Activated CD8-positive, alpha-beta memory T cell treated with anti-CD3 and anti-CD28 coated beads, Interleukin-2, amount 10 ng/mL, durations not matched to agents 7 days and 5 days (primary cell): ENCODE data around the gene ZNF331. TPM values are rescaled to one million over a fixed set of nuclear protein-coding genes. Genes with fewer than 3 reads are reported as not detected.
"Not testable (repeated sequence)": the region's sequence is repeated elsewhere in the genome, so short reads cannot be mapped to it uniquely, and the experiment has no call there.

ENCODE experiments used
- ATAC-seq: fragments of 150-1000 bp; cut with Tn5 transposase; one replicate; pipeline ENCODE4 v1.10.0; 2021; ENCODE audit warnings: moderate library complexity
- CTCF ChIA-PET: fragments of 350-600 bp; sonication (Branson Sonifier 250); formaldehyde crosslinking; loops from one replicate; lab custom pipeline; 2021; ENCODE audit warnings: antibody characterized with exemption; lab: Charles Lee
- DNase-seq: peaks from one replicate; pipeline ENCODE4 v3.0.0-alpha.2; 2020
- H3K27ac Mint-ChIP-seq: one replicate; pipeline ENCODE4 v1.8.0; 2021; ENCODE audit warnings: mild to moderate bottlenecking, mixed read lengths
- H3K27me3 Mint-ChIP-seq: one replicate; pipeline ENCODE4 v1.8.0; 2021; ENCODE audit warnings: mixed read lengths
- H3K36me3 Mint-ChIP-seq: one replicate; pipeline ENCODE4 v1.8.0; 2021; ENCODE audit warnings: mild to moderate bottlenecking, mixed read lengths
- H3K4me1 Mint-ChIP-seq: one replicate; pipeline ENCODE4 v1.8.0; 2021; ENCODE audit warnings: mixed read lengths
- H3K4me3 Mint-ChIP-seq: one replicate; pipeline ENCODE4 v1.8.0; 2021; ENCODE audit warnings: mild to moderate bottlenecking, moderate library complexity, mixed read lengths
- H3K9me3 Mint-ChIP-seq: one replicate; pipeline ENCODE4 v1.8.0; 2022; ENCODE audit warnings: low read depth, mixed read lengths
- total RNA-seq, 2 experiments: library from RNA; stranded (reverse); gene quantifications; one replicate each; pipeline ENCODE4 v1.2.3, GENCODE V29; 2021

Gene ZNF331
- 10 to 100 TPM; 16.6 to 26.5 TPM for total RNA-seq

DNA sequence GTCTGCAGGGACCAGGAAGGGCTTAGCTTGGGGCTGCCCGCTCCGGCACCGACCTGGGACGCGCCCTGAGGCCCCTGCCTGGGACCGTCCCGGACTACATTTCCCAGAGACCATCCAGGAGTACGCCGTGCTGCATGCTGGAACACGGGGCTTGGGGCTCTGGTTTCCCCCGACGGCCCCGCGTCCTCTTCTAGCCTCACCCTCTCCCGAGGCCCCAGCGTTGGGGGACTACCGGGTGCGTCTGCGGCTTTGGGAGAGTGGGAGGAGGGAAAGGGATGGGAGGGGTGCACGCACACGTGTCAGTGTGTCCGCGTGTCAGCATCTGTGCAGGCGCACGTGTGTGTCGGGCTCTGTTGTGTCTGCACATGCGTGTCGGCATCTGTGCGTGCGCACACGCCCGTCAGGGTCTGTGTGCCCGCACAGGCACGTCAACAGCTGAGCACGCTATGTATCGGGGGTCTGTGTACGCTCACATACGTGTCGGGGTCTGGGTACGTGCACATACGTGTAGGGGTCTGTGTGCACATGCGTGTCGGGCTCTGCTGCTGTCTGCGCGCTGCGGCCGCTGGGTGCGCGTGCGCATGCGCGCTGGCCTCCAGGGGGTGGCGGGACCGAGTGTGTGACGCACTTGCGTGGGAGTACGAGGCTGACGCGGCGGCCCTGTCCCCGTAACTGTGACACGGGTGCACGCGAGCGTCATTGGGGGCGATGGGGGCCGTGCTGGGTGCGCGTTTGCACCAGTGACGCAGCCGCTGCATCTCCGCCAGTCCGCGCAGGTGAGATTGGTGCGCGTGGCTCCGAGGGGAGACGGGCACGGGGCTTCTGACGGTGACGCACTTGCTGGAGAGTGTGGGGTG, at the start of gene ZNF331:
ZNF331 (plus strand) TSS at position 625 of the 857 bp plus-strand sequence. CDS start 31,232 bp downstream, outside the sequence.
- Mint-ChIP-seq H3K9me3 (no peaks in the 10 kb centered on the region), H3K27ac (peak within 1 kb of the TSS; percentile 96), H3K36me3 (peaks cover 51% of the 10 kb centered on the region), H3K4me3 (peak within 1 kb of the TSS; percentile 87), H3K4me1 (peaks cover 24% of the 10 kb centered on the region), H3K27me3 (no peaks in the 10 kb centered on the region)
- DNase-seq, result peak; percentile 88
- CTCF ChIA-PET, result interaction anchor here (1.0 to 1.8 kb wide), 4 partner anchors 15 to 209 kb away, joined by 3 to 7 read pairs (median 3); no protein-coding TSS in a partner anchor
- peak; percentile 88 for ATAC-seq

GRCh38 chr19:53492153-53492552, 45.8 kb upstream of the ZNF331 start:
- CTCF ChIA-PET, result no interaction called here
- H3K4me3 Mint-ChIP-seq, result no peak overlapping the region
- ATAC-seq, result no peak
- no peaks in the 10 kb centered on the region for H3K27me3 Mint-ChIP-seq
- no peak for DNase-seq
- peaks cover 65% of the 10 kb centered on the region for H3K36me3 Mint-ChIP-seq
- peaks cover 51% of the 10 kb centered on the region for H3K9me3 Mint-ChIP-seq
- no peak overlapping the region for H3K27ac Mint-ChIP-seq
- no peaks in the 10 kb centered on the region for H3K4me1 Mint-ChIP-seq

GRCh38 chr19:53497311-53498023, 40.5 kb upstream of the ZNF331 start:
- Mint-ChIP-seq H3K9me3 (peaks cover 38% of the 10 kb centered on the region), H3K36me3 (peaks cover 19% of the 10 kb centered on the region)
- H3K4me1 Mint-ChIP-seq, CTCF ChIA-PET, DNase-seq, ATAC-seq, H3K27ac Mint-ChIP-seq, H3K27me3 Mint-ChIP-seq, H3K4me3 Mint-ChIP-seq: not testable (repeated sequence)

DNA sequence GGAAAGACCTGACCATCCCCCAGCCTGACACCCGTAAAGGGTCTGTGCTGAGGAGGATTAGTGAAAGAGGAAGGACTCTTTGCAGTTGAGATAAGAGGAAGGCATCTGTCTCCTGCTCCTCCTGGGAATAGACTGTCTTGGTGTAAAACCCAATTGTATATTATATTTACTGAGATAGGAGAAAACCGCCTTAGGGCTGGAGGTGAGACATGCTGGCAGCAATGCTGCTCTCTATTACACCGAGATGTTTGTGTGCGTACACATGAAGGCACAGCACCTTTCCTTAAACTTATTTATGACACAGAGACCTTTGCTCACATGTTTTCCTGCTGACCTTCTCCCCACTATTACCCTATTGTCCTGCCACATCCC, 39.9 kb upstream of the ZNF331 start:
- CTCF ChIA-PET, ATAC-seq, H3K27ac Mint-ChIP-seq, H3K4me3 Mint-ChIP-seq, H3K4me1 Mint-ChIP-seq, DNase-seq, H3K27me3 Mint-ChIP-seq: not testable (repeated sequence)
- Mint-ChIP-seq H3K9me3 (peaks cover 33% of the 10 kb centered on the region), H3K36me3 (peaks cover 14% of the 10 kb centered on the region)

DNA sequence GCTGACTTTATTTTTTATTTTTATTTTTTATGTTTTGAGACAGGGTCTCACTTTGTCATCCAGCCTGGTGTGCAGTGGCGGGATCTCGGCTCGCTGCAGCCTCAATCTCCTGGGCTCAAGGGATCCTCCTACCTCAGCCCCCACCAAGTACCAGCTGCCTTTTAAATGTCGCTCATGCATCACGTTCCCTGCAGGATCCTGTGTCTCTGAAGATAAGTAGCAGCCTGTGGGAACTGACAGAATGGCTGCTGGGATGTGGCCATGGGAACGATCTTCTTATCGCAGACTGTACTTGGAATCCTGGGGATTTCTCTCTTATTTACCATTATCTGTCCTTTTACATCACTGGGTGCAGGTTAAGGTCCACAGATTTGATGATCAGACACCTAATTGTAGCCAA, 34.8 kb upstream of the ZNF331 start:
- H3K27ac Mint-ChIP-seq, ATAC-seq, H3K27me3 Mint-ChIP-seq, H3K36me3 Mint-ChIP-seq, CTCF ChIA-PET, H3K4me1 Mint-ChIP-seq, H3K4me3 Mint-ChIP-seq, DNase-seq: not testable (repeated sequence)
- H3K9me3 Mint-ChIP-seq, result peaks cover 14% of the 10 kb centered on the region

GRCh38 chr19:53503671-53504364, 34.1 kb upstream of the ZNF331 start:
- DNase-seq, H3K27me3 Mint-ChIP-seq, H3K36me3 Mint-ChIP-seq, ATAC-seq, H3K4me3 Mint-ChIP-seq, CTCF ChIA-PET, H3K27ac Mint-ChIP-seq, H3K4me1 Mint-ChIP-seq: not testable (repeated sequence)
- peaks cover 11% of the 10 kb centered on the region for H3K9me3 Mint-ChIP-seq

DNA sequence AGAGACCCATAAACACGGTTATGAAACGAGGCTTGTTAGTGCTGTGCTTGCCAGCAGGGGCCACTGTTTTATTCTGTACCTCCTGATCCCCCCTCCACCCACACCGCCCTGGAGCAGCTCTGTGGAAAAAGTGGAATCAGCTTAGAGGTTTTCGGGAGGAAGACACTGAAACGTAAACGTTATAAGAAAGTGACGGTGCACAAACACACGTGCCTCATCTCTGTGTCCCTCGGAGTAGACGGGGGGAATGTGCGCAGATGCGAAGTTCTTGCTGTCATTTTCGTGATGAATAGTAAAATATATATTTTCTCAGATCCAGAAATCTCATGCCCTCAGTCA, 33.6 kb upstream of the ZNF331 start:
- H3K4me1 Mint-ChIP-seq, H3K36me3 Mint-ChIP-seq, H3K4me3 Mint-ChIP-seq, CTCF ChIA-PET, DNase-seq, H3K27ac Mint-ChIP-seq, H3K27me3 Mint-ChIP-seq, ATAC-seq, H3K9me3 Mint-ChIP-seq: not testable (repeated sequence)

- Mint-ChIP-seq H3K9me3 (peaks cover 7% of the 10 kb centered on the region), H3K4me3 (no peak overlapping the region), H3K4me1 (no peaks in the 10 kb centered on the region), H3K27ac (no peak overlapping the region), H3K27me3 (peaks cover 7% of the 10 kb centered on the region), H3K36me3 (peaks cover 2% of the 10 kb centered on the region)
- CTCF ChIA-PET, result no interaction called here
- DNase-seq (no peak), ATAC-seq (no peak)
Observed at GRCh38 chr19:53504885-53505284, 33.1 kb upstream of the ZNF331 start.

DNA sequence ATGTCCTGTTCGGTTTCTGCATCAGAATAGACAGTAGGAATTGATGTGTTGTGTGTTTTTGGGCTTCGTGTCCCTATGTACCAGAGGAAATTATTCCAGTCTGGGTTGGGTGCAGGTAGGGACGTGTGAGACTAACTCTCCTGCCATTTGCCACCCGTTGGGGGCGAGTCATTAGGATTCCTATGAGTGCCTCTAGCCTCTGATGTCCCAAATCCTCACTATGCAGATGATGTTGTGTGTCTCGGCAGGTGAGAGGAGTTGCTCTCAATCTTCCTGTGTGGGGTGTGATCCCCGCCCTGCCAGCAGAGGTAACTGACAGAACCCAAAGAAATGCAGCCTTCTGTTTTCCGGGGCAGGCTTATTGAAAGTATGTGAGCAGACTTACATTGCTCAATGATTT, 31.2 kb upstream of the ZNF331 start:
- Mint-ChIP-seq H3K4me3 (no peak overlapping the region), H3K36me3 (peaks cover 2% of the 10 kb centered on the region), H3K4me1 (no peaks in the 10 kb centered on the region), H3K27ac (no peak overlapping the region), H3K9me3 (peaks cover 4% of the 10 kb centered on the region), H3K27me3 (peaks cover 7% of the 10 kb centered on the region)
- CTCF ChIA-PET, result no interaction called here
- DNase-seq, result no peak
- ATAC-seq, result no peak

DNA sequence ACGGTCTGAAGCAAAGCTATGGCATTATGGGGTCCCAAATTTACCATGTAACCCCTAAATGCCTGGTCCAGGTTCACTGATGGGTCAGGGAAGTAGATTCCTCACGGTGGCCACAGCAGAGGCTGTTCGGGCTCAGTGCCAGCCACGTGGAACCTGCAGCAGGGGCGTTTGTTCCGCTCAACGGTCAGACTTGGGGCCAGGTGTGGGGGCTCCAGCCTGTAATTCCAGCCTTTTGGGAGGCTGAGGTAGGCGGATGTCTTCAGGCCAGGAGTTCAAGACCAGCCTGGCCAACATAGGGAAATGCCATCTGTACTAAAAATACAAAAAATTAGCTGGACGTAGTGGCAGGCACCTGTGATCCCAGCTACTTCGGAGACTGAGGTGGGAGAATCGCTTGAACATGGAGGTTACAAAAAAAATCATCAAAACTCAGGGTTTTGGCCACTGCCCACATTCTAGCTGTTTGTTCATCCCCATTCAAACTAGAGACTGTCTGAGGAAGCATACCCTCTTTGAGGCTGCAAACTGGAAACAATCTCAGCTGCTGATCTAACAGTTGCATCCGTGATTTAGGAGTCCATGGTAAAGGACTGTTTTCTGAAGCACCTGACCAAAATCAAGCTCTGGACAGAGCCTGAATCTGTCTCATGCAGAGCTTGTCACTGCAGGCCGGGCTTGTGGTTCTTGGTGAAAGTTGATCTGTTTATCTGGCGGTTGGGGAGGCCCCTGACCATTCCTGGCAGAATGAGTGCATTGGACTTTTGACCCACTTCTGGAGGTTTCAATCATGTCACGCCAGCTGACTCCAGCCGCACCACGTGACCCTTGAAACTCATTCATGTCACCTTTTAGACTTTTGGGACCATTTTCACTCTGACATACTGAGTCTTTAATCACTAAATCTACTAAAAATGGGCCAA, 30.2 kb upstream of the ZNF331 start:
- H3K27ac Mint-ChIP-seq, result no peak overlapping the region
- peaks cover 4% of the 10 kb centered on the region for H3K9me3 Mint-ChIP-seq
- H3K27me3 Mint-ChIP-seq, result peaks cover 7% of the 10 kb centered on the region
- DNase-seq (no peak), ATAC-seq (no peak)
- peaks cover 2% of the 10 kb centered on the region for H3K36me3 Mint-ChIP-seq
- H3K4me1 Mint-ChIP-seq, result no peaks in the 10 kb centered on the region
- H3K4me3 Mint-ChIP-seq, result no peak overlapping the region
- CTCF ChIA-PET, result no interaction called here

DNA sequence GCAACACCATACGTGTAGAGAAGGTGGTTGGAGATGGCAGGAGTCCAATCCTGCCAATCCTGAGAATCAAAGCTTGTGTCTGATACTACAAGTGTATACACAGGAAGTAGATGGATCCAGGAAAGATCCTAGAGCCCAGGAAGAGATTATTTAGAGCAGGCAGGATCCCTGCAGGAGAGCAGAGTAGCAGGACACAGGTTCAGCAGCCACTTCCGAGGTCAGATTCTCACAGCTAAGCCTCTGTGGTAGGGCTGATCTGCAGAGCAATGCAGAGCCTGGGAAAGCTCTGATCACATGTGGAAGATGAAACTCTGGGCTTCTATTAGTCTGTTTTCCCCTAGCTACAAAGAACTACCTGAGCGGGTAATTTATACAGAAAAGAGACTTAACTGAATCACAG, 28.5 kb upstream of the ZNF331 start:
- peaks cover 4% of the 10 kb centered on the region for H3K9me3 Mint-ChIP-seq
- H3K4me3 Mint-ChIP-seq, result no peak overlapping the region
- DNase-seq (no peak), ATAC-seq (no peak)
- H3K36me3 Mint-ChIP-seq, result peaks cover 2% of the 10 kb centered on the region
- CTCF ChIA-PET, result interaction anchor here (1.7 kb wide), 1 partner anchor 11 kb away, joined by 6 read pairs; no protein-coding TSS in a partner anchor
- H3K27ac Mint-ChIP-seq, result no peak overlapping the region
- H3K4me1 Mint-ChIP-seq, result no peaks in the 10 kb centered on the region
- H3K27me3 Mint-ChIP-seq, result peaks cover 5% of the 10 kb centered on the region

DNA sequence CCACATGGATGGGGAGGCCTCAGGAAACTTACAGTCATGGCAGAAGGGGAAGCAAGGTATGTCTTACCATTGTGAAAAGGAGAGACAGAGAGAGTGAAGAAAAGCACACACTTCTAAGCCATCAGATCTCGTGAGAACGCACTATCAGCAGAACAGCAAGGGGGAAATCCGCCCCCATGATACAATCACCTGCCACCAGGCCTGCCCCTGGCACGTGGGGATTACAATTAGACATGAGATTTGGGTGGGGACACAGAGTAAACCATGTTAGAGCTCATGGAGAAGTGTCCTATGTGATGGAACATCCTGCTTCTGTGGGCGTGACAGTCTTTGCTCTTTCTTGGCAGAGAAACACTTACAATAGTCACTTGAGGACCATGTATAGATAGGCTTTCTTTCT, 28.1 kb upstream of the ZNF331 start:
- ATAC-seq (no peak), DNase-seq (no peak)
- CTCF ChIA-PET, result interaction anchor here (1.7 kb wide), 1 partner anchor 11 kb away, joined by 6 read pairs; no protein-coding TSS in a partner anchor
- Mint-ChIP-seq H3K9me3 (peaks cover 4% of the 10 kb centered on the region), H3K27me3 (peaks cover under 1% of the 10 kb centered on the region), H3K36me3 (no peaks in the 10 kb centered on the region), H3K4me3 (no peak overlapping the region), H3K4me1 (no peaks in the 10 kb centered on the region), H3K27ac (no peak overlapping the region)
